ENCODE measurements around the gene VAMP2. TPM values are rescaled to one million over a fixed set of nuclear protein-coding genes. Genes with fewer than 3 reads are reported as not detected.

VAMP2 gene
- total RNA-seq, 1 experiment from 2014 or later: 22.1 TPM

- Mint-ChIP-seq H3K36me3 (ENCODE audit: insufficient read depth, unreplicated experiment) (peaks cover 32% of the 10 kb centered on the region), H3K9me3 (ENCODE audit: low read depth, unreplicated experiment) (no peaks in the 10 kb centered on the region), H3K27ac (ENCODE audit: unreplicated experiment) (no peak overlapping the region), H3K27me3 (ENCODE audit: unreplicated experiment) (no peaks in the 10 kb centered on the region), H3K4me1 (ENCODE audit: low read depth, unreplicated experiment) (no peaks in the 10 kb centered on the region), H3K4me3 (ENCODE audit: low read depth, unreplicated experiment) (no peak overlapping the region)
- no peak for TF ChIP-seq CTCF (IDR thresholded peaks at IDR 0.05; ENCODE audit: unreplicated experiment)
- CTCF ChIA-PET: no interaction called here
- no TSS peak for BruUV-seq (replicated peaks)
- intact Hi-C loops (cut with micrococcal nuclease; ENCODE audit: unreplicated experiment): no loop called here
- DNase-seq: no peak
Observed at GRCh38 chr17:8148560-8148959, 14.2 kb downstream of the VAMP2 start.

GRCh38 chr17:8147805-8148404, 14.8 kb downstream of the VAMP2 start:
- BruUV-seq (replicated peaks): no TSS peak
- Mint-ChIP-seq H3K36me3 (ENCODE audit: insufficient read depth, unreplicated experiment) (peaks cover 32% of the 10 kb centered on the region), H3K27me3 (ENCODE audit: unreplicated experiment) (no peaks in the 10 kb centered on the region), H3K4me1 (ENCODE audit: low read depth, unreplicated experiment) (no peaks in the 10 kb centered on the region), H3K9me3 (ENCODE audit: low read depth, unreplicated experiment) (no peaks in the 10 kb centered on the region), H3K4me3 (ENCODE audit: low read depth, unreplicated experiment) (no peak overlapping the region), H3K27ac (ENCODE audit: unreplicated experiment) (no peak overlapping the region)
- CTCF ChIA-PET: no interaction called here
- TF ChIP-seq CTCF (IDR thresholded peaks at IDR 0.05; ENCODE audit: unreplicated experiment): no peak
- no peak for DNase-seq
- intact Hi-C loops (cut with micrococcal nuclease; ENCODE audit: unreplicated experiment): no loop called here

- no peak for DNase-seq
- Mint-ChIP-seq H3K27me3 (ENCODE audit: unreplicated experiment) (no peaks in the 10 kb centered on the region), H3K4me1 (ENCODE audit: low read depth, unreplicated experiment) (no peaks in the 10 kb centered on the region), H3K9me3 (ENCODE audit: low read depth, unreplicated experiment) (no peaks in the 10 kb centered on the region), H3K27ac (ENCODE audit: unreplicated experiment) (no peak overlapping the region), H3K4me3 (ENCODE audit: low read depth, unreplicated experiment) (no peak overlapping the region), H3K36me3 (ENCODE audit: insufficient read depth, unreplicated experiment) (peaks cover 32% of the 10 kb centered on the region)
- CTCF ChIA-PET: no interaction called here
- intact Hi-C loops (cut with micrococcal nuclease; ENCODE audit: unreplicated experiment): no loop called here
- no TSS peak for BruUV-seq (replicated peaks)
- TF ChIP-seq CTCF (IDR thresholded peaks at IDR 0.05; ENCODE audit: unreplicated experiment): no peak
Observed at GRCh38 chr17:8147141-8147804, 15.5 kb downstream of the VAMP2 start.

- Mint-ChIP-seq H3K36me3 (ENCODE audit: insufficient read depth, unreplicated experiment) (peaks cover 32% of the 10 kb centered on the region), H3K9me3 (ENCODE audit: low read depth, unreplicated experiment) (no peaks in the 10 kb centered on the region), H3K4me1 (ENCODE audit: low read depth, unreplicated experiment) (no peaks in the 10 kb centered on the region), H3K4me3 (ENCODE audit: low read depth, unreplicated experiment) (no peak overlapping the region), H3K27me3 (ENCODE audit: unreplicated experiment) (no peaks in the 10 kb centered on the region), H3K27ac (ENCODE audit: unreplicated experiment) (no peak overlapping the region)
- CTCF ChIA-PET: no interaction called here
- TF ChIP-seq CTCF (IDR thresholded peaks at IDR 0.05; ENCODE audit: unreplicated experiment): no peak
- BruUV-seq (replicated peaks): no TSS peak
- intact Hi-C loops (cut with micrococcal nuclease; ENCODE audit: unreplicated experiment): no loop called here
- DNase-seq: no peak
Observed at GRCh38 chr17:8146381-8147140, 16.2 kb downstream of the VAMP2 start.
